GM21717 (cell line): ENCODE measurements around the gene ANKRD27.

Experiments used
- ATAC-seq: cut with Tn5 transposase; IDR thresholded peaks from one replicate; pipeline ENCODE4 v1.9.1; 2021; ENCODE audit warnings: mild to moderate bottlenecking, moderate library complexity; ENCODE audit not compliant: unreplicated experiment

The ANKRD27 gene

GRCh38 chr19:32566246-32566830 is 108.6 kb downstream of the ANKRD27 start:
- no peak for ATAC-seq

GRCh38 chr19:32563761-32564160 is 111.2 kb downstream of the ANKRD27 start:
- no peak for ATAC-seq

- no peak for ATAC-seq
These were observed 116.3 kb downstream of the ANKRD27 start for GRCh38 chr19:32558607-32559228.

GRCh38 chr19:32555786-32556185 is 119.2 kb downstream of the ANKRD27 start:
- no peak for ATAC-seq

GRCh38 chr19:32550666-32551065 is 124.3 kb downstream of the ANKRD27 start:
- ATAC-seq = no peak
